Breast epithelium (tissue), 4 donors: ENCODE data around the gene ULK4. TPM values are rescaled to one million over a fixed set of nuclear protein-coding genes. Genes with fewer than 3 reads are reported as not detected.

Source experiments
- DNase-seq, 2 donors: peaks; one replicate each; pipeline ENCODE4 v3.0.0-alpha.2; 2019; ENCODE audit warnings: low spot score in 2 of 2
- H3K27ac ChIP-seq, 2 donors: fragments of 200-600 bp; sonication (generic) in 1 of 2; one replicate each; pipeline ENCODE4 v1.5.1; 2016 to 2019; ENCODE audit warnings: mild to moderate bottlenecking in 1 of 2
- H3K27me3 ChIP-seq, 2 donors: fragments of 200-600 bp; sonication (generic) in 1 of 2; one replicate each; pipeline versions ENCODE4 v1.5.1 to v1.6.0; 2017 to 2019; ENCODE audit warnings: control low read depth in 1 of 2, mild to moderate bottlenecking in 1 of 2
- H3K36me3 ChIP-seq: fragments of 200-600 bp; one replicate; pipeline ENCODE4 v1.5.1; 2019
- H3K4me1 ChIP-seq, 2 donors: fragments of 200-600 bp; sonication (generic); one replicate each; pipeline ENCODE4 v1.5.1; 2016 to 2019; ENCODE audit warnings: control low read depth in 1 of 2
- H3K4me3 ChIP-seq, 3 donors: fragments of 200-600 bp; sonication (generic); 1 replicate in 2 of 3; 2 replicates in 1 of 3; pipeline ENCODE4 v1.5.1; 2016 to 2019; ENCODE audit warnings: mild to moderate bottlenecking in 3 of 3, moderate library complexity in 2 of 3
- H3K9me3 ChIP-seq, 2 donors: fragments of 200-600 bp; sonication (generic) in 1 of 2; one replicate each; pipeline ENCODE4 v1.5.1; 2016 to 2019; ENCODE audit warnings: control low read depth in 1 of 2
- POLR2A ChIP-seq: fragments of 450-650 bp; IDR thresholded peaks from one replicate; pipeline ENCODE4 v1.6.1; 2016; ENCODE audit warnings: antibody characterized with exemption, mild to moderate bottlenecking, moderate library complexity
- POLR2AphosphoS5 ChIP-seq, 3 donors: sonication (generic); formaldehyde crosslinking; IDR thresholded peaks; one replicate each; pipeline ENCODE4 v1.6.1; 2017; ENCODE audit warnings: antibody characterized with exemption in 3 of 3
- intact Hi-C: fragments of 100-400 bp; cut with DNase I; formaldehyde crosslinking; loops from one replicate; pipeline ENCODE4 v1.15.1; 2023; ENCODE audit warnings: low total_unique reads
- total RNA-seq, 3 donors: library from RNA; depleted of rRNA; stranded (reverse); fragments of >200 nt; gene quantifications; one replicate each; pipeline ENCODE4 v1.1.0, GENCODE V29; 2016
- TF ChIP-seq, protein P1 (sequence below), 3 donors: fragments of 450-650 bp; IDR thresholded peaks; one replicate each; pipeline ENCODE4 v1.5.1; 2016 to 2017; ENCODE audit warnings: antibody characterized with exemption in 3 of 3, mild to moderate bottlenecking in 3 of 3, moderate library complexity in 3 of 3

ULK4 gene
- total RNA-seq, 3 donors from 2014 or later = 23.0 to 52.8 (median 31.8) TPM

DNA sequence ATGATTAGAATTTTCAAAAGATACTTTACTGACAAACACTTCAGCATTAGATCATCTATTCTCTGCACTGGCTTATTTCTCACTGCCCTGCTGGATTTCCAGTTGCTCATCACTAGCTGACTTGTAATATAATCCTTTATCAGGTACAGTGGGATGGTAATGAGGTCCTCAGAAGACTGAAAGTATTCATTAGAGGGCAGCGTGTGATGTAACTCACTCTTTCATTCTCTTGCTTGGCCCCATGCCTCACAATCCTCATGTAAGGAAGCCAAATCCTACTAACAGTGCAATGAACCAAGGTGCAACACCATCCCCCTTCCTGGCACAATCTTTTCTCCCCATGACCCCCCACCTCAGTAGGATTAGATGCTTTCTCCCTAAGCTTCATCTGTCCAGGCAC is 472.7 kb downstream of the ULK4 start:
- H3K27ac ChIP-seq = no peak overlapping the region
- no peak for TF ChIP-seq POLR2AphosphoS5 (IDR thresholded peaks at IDR 0.05)
- TF ChIP-seq, protein P1, sequence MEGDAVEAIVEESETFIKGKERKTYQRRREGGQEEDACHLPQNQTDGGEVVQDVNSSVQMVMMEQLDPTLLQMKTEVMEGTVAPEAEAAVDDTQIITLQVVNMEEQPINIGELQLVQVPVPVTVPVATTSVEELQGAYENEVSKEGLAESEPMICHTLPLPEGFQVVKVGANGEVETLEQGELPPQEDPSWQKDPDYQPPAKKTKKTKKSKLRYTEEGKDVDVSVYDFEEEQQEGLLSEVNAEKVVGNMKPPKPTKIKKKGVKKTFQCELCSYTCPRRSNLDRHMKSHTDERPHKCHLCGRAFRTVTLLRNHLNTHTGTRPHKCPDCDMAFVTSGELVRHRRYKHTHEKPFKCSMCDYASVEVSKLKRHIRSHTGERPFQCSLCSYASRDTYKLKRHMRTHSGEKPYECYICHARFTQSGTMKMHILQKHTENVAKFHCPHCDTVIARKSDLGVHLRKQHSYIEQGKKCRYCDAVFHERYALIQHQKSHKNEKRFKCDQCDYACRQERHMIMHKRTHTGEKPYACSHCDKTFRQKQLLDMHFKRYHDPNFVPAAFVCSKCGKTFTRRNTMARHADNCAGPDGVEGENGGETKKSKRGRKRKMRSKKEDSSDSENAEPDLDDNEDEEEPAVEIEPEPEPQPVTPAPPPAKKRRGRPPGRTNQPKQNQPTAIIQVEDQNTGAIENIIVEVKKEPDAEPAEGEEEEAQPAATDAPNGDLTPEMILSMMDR (IDR thresholded peaks at IDR 0.05) = no peak
- no peak for TF ChIP-seq POLR2A
- intact Hi-C loops = no loop called here

DNA sequence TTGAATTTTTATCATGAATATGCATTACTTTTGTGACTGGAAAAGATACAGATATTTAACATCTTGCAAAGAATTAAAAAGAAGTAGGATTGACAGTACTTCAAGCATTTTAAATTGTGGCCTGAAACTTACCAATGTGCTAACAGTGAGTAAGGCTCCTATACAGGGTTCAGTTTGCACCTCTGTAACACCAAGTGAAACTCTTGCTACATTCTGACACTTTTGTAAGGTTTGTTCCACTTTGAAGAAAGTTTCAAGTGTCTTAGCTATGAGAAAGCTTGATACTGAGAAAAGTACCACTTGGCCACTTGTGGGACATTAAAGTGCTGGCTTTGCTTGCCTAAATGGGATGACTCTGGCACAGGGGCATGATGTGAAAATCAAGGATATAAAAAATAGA is 473.4 kb downstream of the ULK4 start:
- no peak overlapping the region for H3K4me3 ChIP-seq
- no peak overlapping the region for H3K27ac ChIP-seq
- TF ChIP-seq POLR2A = no peak
- no peak for TF ChIP-seq POLR2AphosphoS5 (IDR thresholded peaks at IDR 0.05)
- TF ChIP-seq, protein P1 (IDR thresholded peaks at IDR 0.05) = no peak
- no peak for DNase-seq
- no peaks in the 10 kb centered on the region for H3K36me3 ChIP-seq
- H3K9me3 ChIP-seq = no peaks in the 10 kb centered on the region
- H3K27me3 ChIP-seq = no peaks in the 10 kb centered on the region
- H3K4me1 ChIP-seq = no peaks in the 10 kb centered on the region
- intact Hi-C loops = no loop called here

More for the DNA sequence above, 472.7 kb downstream of the ULK4 start:
- DNase-seq = no peak
- Histone ChIP-seq H3K27me3 (no peaks in the 10 kb centered on the region), H3K9me3 (no peaks in the 10 kb centered on the region), H3K4me3 (no peak overlapping the region), H3K36me3 (no peaks in the 10 kb centered on the region), H3K4me1 (no peaks in the 10 kb centered on the region)

DNA sequence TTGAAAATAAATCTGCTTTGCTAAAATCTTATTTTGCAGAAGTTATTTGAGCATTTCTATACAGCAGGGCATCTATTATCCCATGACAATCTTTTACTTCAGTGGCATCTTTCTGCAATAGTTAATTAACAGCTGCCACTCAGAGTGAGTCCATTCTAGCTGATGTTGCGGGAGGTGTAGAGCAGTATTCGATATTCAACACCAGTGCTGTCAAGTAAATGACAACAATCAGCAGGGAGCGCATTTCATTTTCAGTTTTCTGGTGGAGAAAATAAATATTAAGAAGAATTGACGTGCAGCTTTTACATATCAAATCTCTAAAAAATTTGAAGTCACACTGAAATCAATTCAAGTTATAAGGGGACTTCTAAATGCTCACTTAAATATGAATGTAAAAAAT is 476.4 kb downstream of the ULK4 start:
- Histone ChIP-seq H3K27me3 (no peaks in the 10 kb centered on the region), H3K27ac (no peak overlapping the region), H3K9me3 (no peaks in the 10 kb centered on the region), H3K4me1 (no peaks in the 10 kb centered on the region), H3K4me3 (no peak overlapping the region), H3K36me3 (no peaks in the 10 kb centered on the region)
- TF ChIP-seq, protein P1 (IDR thresholded peaks at IDR 0.05) = no peak
- TF ChIP-seq POLR2AphosphoS5 (IDR thresholded peaks at IDR 0.05) = no peak
- TF ChIP-seq POLR2A = no peak
- intact Hi-C loops = no loop called here
- no peak for DNase-seq

DNA sequence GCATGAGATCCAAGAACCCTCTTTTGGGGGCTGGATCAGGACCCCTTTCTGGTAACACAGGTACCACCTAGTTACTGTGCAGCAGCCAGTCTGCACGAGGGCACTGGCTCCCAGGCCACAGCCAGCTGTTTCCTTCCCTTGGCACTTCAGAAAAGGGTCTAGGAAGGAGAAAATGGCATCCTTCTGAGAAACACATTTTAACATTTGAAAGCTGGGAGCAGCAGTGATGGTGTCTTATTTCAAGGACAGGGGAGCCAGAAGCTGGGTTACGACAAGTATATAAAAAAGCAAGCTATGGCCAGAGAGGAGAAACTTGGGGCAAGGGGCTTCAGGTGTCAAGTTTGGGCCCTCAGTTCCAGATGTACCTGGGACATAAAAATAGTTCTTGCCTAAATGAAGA is 479.8 kb downstream of the ULK4 start:
- Histone ChIP-seq H3K27me3 (no peaks in the 10 kb centered on the region), H3K4me3 (no peak overlapping the region), H3K27ac (no peak overlapping the region), H3K36me3 (no peaks in the 10 kb centered on the region), H3K4me1 (no peaks in the 10 kb centered on the region), H3K9me3 (no peaks in the 10 kb centered on the region)
- intact Hi-C loops = no loop called here
- DNase-seq = no peak
- TF ChIP-seq POLR2AphosphoS5 (IDR thresholded peaks at IDR 0.05) (no peak), POLR2A (no peak)
- TF ChIP-seq, protein P1 (IDR thresholded peaks at IDR 0.05) = no peak

DNA sequence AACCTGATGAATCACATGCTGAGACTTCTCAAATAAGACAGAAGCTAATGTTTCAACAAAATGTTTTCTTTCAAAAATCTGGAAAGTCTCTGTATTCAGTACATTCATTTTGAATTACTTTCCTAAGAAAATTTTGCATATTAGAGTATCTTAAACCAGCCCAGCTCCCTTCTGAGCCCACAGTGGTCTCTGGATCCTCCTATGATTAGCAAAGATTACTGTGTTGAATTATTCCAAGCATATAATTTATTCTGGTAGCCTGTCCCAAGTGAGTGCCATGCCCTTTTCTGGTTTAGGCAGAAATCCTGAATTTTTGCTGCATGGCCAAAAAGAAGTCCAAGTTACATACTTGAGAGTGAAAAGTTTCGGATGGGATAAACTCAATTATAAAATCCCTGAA is 483.6 kb downstream of the ULK4 start:
- Histone ChIP-seq H3K9me3 (peaks cover 2 to 20% of the 10 kb centered on the region in 2 donors), H3K27ac (no peak overlapping the region), H3K4me1 (no peaks in the 10 kb centered on the region), H3K4me3 (no peak overlapping the region), H3K36me3 (no peaks in the 10 kb centered on the region), H3K27me3 (no peaks in the 10 kb centered on the region)
- TF ChIP-seq, protein P1 (IDR thresholded peaks at IDR 0.05) = no peak
- TF ChIP-seq POLR2A (no peak), POLR2AphosphoS5 (IDR thresholded peaks at IDR 0.05) (no peak)
- no peak for DNase-seq
- intact Hi-C loops = no loop called here
